K562 (cell line): ENCODE measurements around the gene GALNT9. TPM values are rescaled to one million over a fixed set of nuclear protein-coding genes. Genes with fewer than 3 reads are reported as not detected.

Experiments used
- ATAC-seq: fragments of 200-7000 bp; cut with Tn5 transposase; 3 replicates; pipeline ENCODE4 v1.9.1; 2020; ENCODE audit warnings: moderate library complexity
- BruUV-seq: library from RNA; stranded (reverse); fragments of 400-500 nt; replicated peaks from 2 replicates; lab custom pipeline; 2021; lab: Mats Ljungman, UMichigan
- CTCF ChIA-PET: fragments of 300-600 bp; formaldehyde crosslinking; extraction: SDS; loops from one replicate; lab custom pipeline; 2021; ENCODE audit warnings: low intra/inter-chr PET ratio; lab: Yijun Ruan, JAX
- POLR2A ChIA-PET: fragments of 300-600, 350-650 bp; sonication (Branson Sonifier 250); formaldehyde crosslinking; extraction: SDS; loops from one replicate; lab custom pipeline; 2021; ENCODE audit warnings: antibody characterized with exemption, inconsistent platforms; lab: Yijun Ruan, JAX
- DNase-seq, 4 experiments: peaks; one replicate each; pipeline versions ENCODE4 v3.0.0 to v3.0.0-alpha.2; 2011 to 2018; ENCODE audit warnings: low spot score in 3 of 4, mixed read lengths in 3 of 4; ENCODE audit errors: extremely low read depth in 1 of 4
- FAIRE-seq: peaks from 2 replicates; lab custom pipeline; 2011; peaks lifted over from hg19 to GRCh38; lab: Jason Lieb, UNC
- H2AFZ ChIP-seq: 2 replicates; pipeline ENCODE4 v1.6.0; 2011; ENCODE audit warnings: low read depth, low read length, control low read depth, inconsistent platforms
- H3K27ac ChIP-seq: fragments of 200-600 bp; 3 replicates; pipeline ENCODE4 v1.8.0; 2011; ENCODE audit warnings: low read depth, mild to moderate bottlenecking, control low read depth, inconsistent platforms, low read length, moderate library complexity, mixed read lengths; ENCODE audit errors: extremely low read depth
- H3K27me3 ChIP-seq, 2 experiments: fragments of 300-600 bp in 1 of 2; 2 replicates in 1 of 2; 3 replicates in 1 of 2; pipeline versions ENCODE4 v1.6.0 to v1.8.0; 2011; ENCODE audit warnings: inconsistent platforms in 2 of 2, low read length in 2 of 2, mild to moderate bottlenecking in 1 of 2, mixed read lengths in 1 of 2, moderate library complexity in 1 of 2; ENCODE audit not compliant: control insufficient read depth in 2 of 2, insufficient read depth in 2 of 2
- H3K36me3 ChIP-seq: fragments of 300-600 bp; 3 replicates; pipeline ENCODE4 v1.8.0; 2011; ENCODE audit warnings: mild to moderate bottlenecking, low read length, inconsistent platforms; ENCODE audit not compliant: control insufficient read depth, insufficient read depth
- H3K4me1 ChIP-seq, 2 experiments: fragments of 200-600 bp in 1 of 2; replicated peaks in 1 of 2; 2 replicates in 1 of 2; 3 replicates in 1 of 2; pipeline versions ENCODE4 v1.5.1 to v1.8.0; 2011; ENCODE audit warnings: inconsistent platforms in 2 of 2, low read length in 2 of 2, mild to moderate bottlenecking in 1 of 2, mixed read lengths in 1 of 2, moderate library complexity in 1 of 2; ENCODE audit not compliant: control insufficient read depth in 2 of 2, insufficient read depth in 2 of 2
- H3K4me2 ChIP-seq: 2 replicates; pipeline ENCODE4 v1.6.1; 2011; ENCODE audit warnings: low read length, control low read depth, inconsistent platforms, mixed read lengths; ENCODE audit not compliant: insufficient read depth
- H3K4me3 ChIP-seq: fragments of 200-600 bp; sonication (generic), shearing (Covaris generic); 2 replicates; pipeline ENCODE4 v1.5.1; 2016; ENCODE audit warnings: control low read depth, inconsistent platforms
- H3K79me2 ChIP-seq: fragments of 200-600 bp; 3 replicates; pipeline ENCODE4 v1.8.0; 2011; ENCODE audit warnings: low read length, inconsistent platforms; ENCODE audit not compliant: control insufficient read depth, insufficient read depth
- H3K9ac ChIP-seq, 2 experiments: 2 replicates each; pipeline versions ENCODE4 v1.6.0 to v1.6.1; 2011; ENCODE audit warnings: low read depth in 2 of 2, low read length in 2 of 2, control low read depth in 1 of 2, inconsistent platforms in 1 of 2, mild to moderate bottlenecking in 1 of 2, mixed read lengths in 1 of 2; ENCODE audit not compliant: insufficient read depth in 1 of 2
- H3K9me1 ChIP-seq: one replicate; pipeline ENCODE4 v1.6.0; 2011; ENCODE audit warnings: inconsistent platforms, mild to moderate bottlenecking, low read length, moderate library complexity; ENCODE audit not compliant: control insufficient read depth, insufficient read depth
- H3K9me3 ChIP-seq: replicated peaks from 2 replicates; pipeline ENCODE4 v1.5.1; 2011; ENCODE audit warnings: low read depth, low read length, inconsistent platforms; ENCODE audit not compliant: control insufficient read depth, insufficient read depth
- H4K20me1 ChIP-seq: replicated peaks from 2 replicates; pipeline ENCODE4 v1.6.1; 2011; ENCODE audit warnings: low read length, inconsistent platforms, mixed read lengths; ENCODE audit not compliant: control insufficient read depth, insufficient read depth
- ATF7 ChIP-seq: fragments of 450-650 bp; IDR thresholded peaks from 2 replicates; pipeline ENCODE4 v1.7.1; 2014; ENCODE audit warnings: mild to moderate bottlenecking, moderate library complexity
- BRF1 ChIP-seq: IDR thresholded peaks from 3 replicates; pipeline ENCODE4 v1.6.1; 2011; ENCODE audit warnings: borderline replicate concordance, mild to moderate bottlenecking; ENCODE audit not compliant: insufficient read length; ENCODE audit errors: extremely low read depth
- RBFOX2 ChIP-seq: fragments of 200-400 bp; formaldehyde crosslinking; IDR thresholded peaks from 2 replicates; pipeline ENCODE4 v1.6.1; 2017; ENCODE audit warnings: low read depth, mild to moderate bottlenecking, low read length, moderate library complexity
- SMAD3 ChIP-seq: fragments of 450-650 bp; formaldehyde crosslinking; conservative IDR thresholded peaks from 2 replicates; pipeline ENCODE4 v1.4.0; 2020; ENCODE audit warnings: mild to moderate bottlenecking
- YY1 ChIP-seq, 3 experiments: IDR thresholded peaks; 2 replicates each; pipeline ENCODE4 v1.6.1; 2011; ENCODE audit warnings: low read length in 2 of 3, mild to moderate bottlenecking in 2 of 3, moderate library complexity in 2 of 3, borderline replicate concordance in 1 of 3, control low read depth in 1 of 3, low read depth in 1 of 3; ENCODE audit not compliant: insufficient read depth in 3 of 3, insufficient replicate concordance in 2 of 3, control insufficient read depth in 1 of 3, insufficient read length in 1 of 3; ENCODE audit errors: extremely low read depth in 1 of 3
- ZNF121 ChIP-seq: sonication (generic); formaldehyde crosslinking; conservative IDR thresholded peaks from 2 replicates; pipeline ENCODE4 v1.8.0; 2022; ENCODE audit warnings: missing genetic modification reagents
- ZNF282 ChIP-seq: sonication (generic); formaldehyde crosslinking; IDR thresholded peaks from 2 replicates; pipeline ENCODE4 v1.8.1; 2023; ENCODE audit warnings: missing genetic modification reagents
- ZNF3 ChIP-seq: fragments of 250-450 bp; sonication (Bioruptor Pico); IDR thresholded peaks from 2 replicates; pipeline ENCODE4 v1.5.0; 2021; ENCODE audit warnings: mild to moderate bottlenecking, moderate library complexity
- ZNF561 ChIP-seq: fragments of 450-650 bp; formaldehyde crosslinking; conservative IDR thresholded peaks from 2 replicates; pipeline ENCODE4 v1.4.0; 2020; ENCODE audit warnings: mild to moderate bottlenecking, moderate library complexity
- ZNF785 ChIP-seq: fragments of 250-450 bp; sonication (Bioruptor Pico); IDR thresholded peaks from 2 replicates; pipeline ENCODE4 v1.4.0; 2020; ENCODE audit warnings: mild to moderate bottlenecking
- WGBS: fragments of 100-300 bp; shearing (Covaris generic); methylation state at CpG from one replicate; pipeline ENCODE4 v1.1.6; 2016; ENCODE audit warnings: low coverage, mixed read lengths; ENCODE audit not compliant: insufficient coverage; ENCODE audit errors: missing lambda C conversion rate; 5-methylcytosine and 5-hydroxymethylcytosine counted together
- in situ Hi-C: fragments of 300-500 bp; cut with MboI; formaldehyde crosslinking; loops from 4 replicates; pipeline ENCODE4 v1.15.0; 2018; ENCODE audit warnings: inconsistent platforms, mixed read lengths
- intact Hi-C: fragments of 100-400 bp; cut with micrococcal nuclease; formaldehyde crosslinking; loops from 2 replicates; pipeline ENCODE4 v1.14.2; 2022
- polyA plus RNA-seq, 8 experiments: library from polyadenylated mRNA; depleted of rRNA in 4 of 8; stranded (reverse) in 5 of 8; unstranded in 3 of 8; fragments of >200 nt; fragmentation: Nextera tagmentation in 2 of 8; fragmentation: Illumina TruSeq in 1 of 8; extraction: Ambion mirVana in 2 of 8; extraction: Trizol in 1 of 8; gene quantifications; 2 replicates each; pipeline versions ENCODE4 v1.2.1 to v1.2.3, GENCODE V29; 2011 to 2014; ENCODE audit warnings: inconsistent platforms in 1 of 8, missing spikeins in 1 of 8
- total RNA-seq, 7 experiments: library from RNA; depleted of rRNA in 6 of 7; stranded (reverse); fragments of >200 nt in 6 of 7; fragmentation: Illumina TruSeq in 2 of 7; extraction: Trizol in 2 of 7; gene quantifications; 2 replicates each; pipeline versions ENCODE4 v1.2.1 to v1.2.3, GENCODE V29; 2011 to 2021; ENCODE audit warnings: low replicate concordance in 1 of 7
- TF ChIP-seq, protein P1 (sequence below): fragments of 450-650 bp; IDR thresholded peaks from 2 replicates; pipeline ENCODE4 v1.6.1; 2016; ENCODE audit warnings: borderline replicate concordance
- TF ChIP-seq, protein P2 (sequence below): fragments of 250-450 bp; sonication (Bioruptor Pico); IDR thresholded peaks from 2 replicates; pipeline ENCODE4 v1.6.1; 2021; ENCODE audit warnings: mild to moderate bottlenecking
- TF ChIP-seq, protein P3 (sequence below): fragments of 450-650 bp; IDR thresholded peaks from 2 replicates; pipeline ENCODE4 v1.6.1; 2016; ENCODE audit warnings: antibody characterized with exemption
- TF ChIP-seq, protein P4 (sequence below): sonication (generic); formaldehyde crosslinking; IDR thresholded peaks from 2 replicates; pipeline ENCODE4 v1.8.0; 2022; ENCODE audit warnings: mild to moderate bottlenecking, missing genetic modification reagents

GALNT9 gene
- total and polyA plus RNA-seq, 9 of the 15 experiments (the other 6 are each of a cell fraction or from before 2014, with no cell fraction given): not detected

DNA sequence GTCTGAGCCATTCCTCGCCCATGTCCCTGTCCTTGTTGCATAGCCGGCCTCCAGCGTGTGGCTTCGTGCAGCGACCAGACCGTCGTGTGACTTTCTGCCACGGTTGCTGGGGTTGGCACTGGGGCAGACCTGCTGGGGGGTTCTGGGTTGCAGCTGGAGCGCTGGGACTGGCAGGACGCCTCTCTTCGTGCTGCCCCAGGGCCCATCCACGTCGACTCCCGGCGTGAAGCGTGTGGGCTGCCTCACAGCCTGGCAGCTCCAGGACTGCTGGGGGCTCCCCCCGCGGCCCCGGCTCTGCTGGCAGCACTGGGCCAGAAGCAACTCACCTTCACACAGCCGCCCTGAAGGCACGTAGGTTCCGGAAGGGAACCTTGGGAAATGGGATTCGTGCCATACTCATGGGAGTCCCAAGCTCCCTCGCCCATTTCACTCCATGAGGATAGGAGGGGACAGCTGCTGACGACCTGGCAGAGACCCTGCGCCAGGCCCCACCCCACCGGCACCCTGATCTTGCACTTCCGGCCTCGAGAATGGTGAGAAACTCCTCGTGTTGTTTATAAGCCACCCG is 51.9 kb downstream of the GALNT9 start:
- H3K36me3 ChIP-seq: no peaks in the 10 kb centered on the region
- no peaks in the 10 kb centered on the region for H3K9me1 ChIP-seq
- WGBS: 0% methylated on average over 27 of the region's 31 CpGs
- in situ Hi-C loops: no loop called here
- H3K27me3 ChIP-seq: peaks cover 24 to 76% of the 10 kb centered on the region in 2 experiments; a peak in 4 of 5 replicates
- CTCF ChIA-PET: no interaction called here
- H3K9me3 ChIP-seq: no peaks in the 10 kb centered on the region
- H3K4me3 ChIP-seq: no peak overlapping the region
- H3K4me2 ChIP-seq: no peak overlapping the region
- FAIRE-seq (no peak), DNase-seq (no peak), ATAC-seq (no peak)
- no peaks in the 10 kb centered on the region for H3K79me2 ChIP-seq
- intact Hi-C loops: no loop called here
- BruUV-seq: no TSS peak
- H4K20me1 ChIP-seq: peaks cover 8% of the 10 kb centered on the region; the same call in 1 of the 2 replicates
- H3K27ac ChIP-seq: no peak overlapping the region
- peaks cover 0 to 15% of the 10 kb centered on the region in 2 experiments; a peak in 2 of 5 replicates for H3K4me1 ChIP-seq
- POLR2A ChIA-PET: no interaction called here
- H2AFZ ChIP-seq: no peak overlapping the region
- no peak overlapping the region for H3K9ac ChIP-seq
- no peak for TF ChIP-seq YY1 (IDR thresholded peaks at IDR 0.05; ENCODE audit: borderline replicate concordance in 1 of 3, control insufficient read depth in 1 of 3, extremely low read depth in 1 of 3, insufficient read depth in 3 of 3, insufficient read length in 1 of 3, insufficient replicate concordance in 2 of 3, low read depth in 1 of 3, low read length in 2 of 3)
- TF ChIP-seq, protein P1, sequence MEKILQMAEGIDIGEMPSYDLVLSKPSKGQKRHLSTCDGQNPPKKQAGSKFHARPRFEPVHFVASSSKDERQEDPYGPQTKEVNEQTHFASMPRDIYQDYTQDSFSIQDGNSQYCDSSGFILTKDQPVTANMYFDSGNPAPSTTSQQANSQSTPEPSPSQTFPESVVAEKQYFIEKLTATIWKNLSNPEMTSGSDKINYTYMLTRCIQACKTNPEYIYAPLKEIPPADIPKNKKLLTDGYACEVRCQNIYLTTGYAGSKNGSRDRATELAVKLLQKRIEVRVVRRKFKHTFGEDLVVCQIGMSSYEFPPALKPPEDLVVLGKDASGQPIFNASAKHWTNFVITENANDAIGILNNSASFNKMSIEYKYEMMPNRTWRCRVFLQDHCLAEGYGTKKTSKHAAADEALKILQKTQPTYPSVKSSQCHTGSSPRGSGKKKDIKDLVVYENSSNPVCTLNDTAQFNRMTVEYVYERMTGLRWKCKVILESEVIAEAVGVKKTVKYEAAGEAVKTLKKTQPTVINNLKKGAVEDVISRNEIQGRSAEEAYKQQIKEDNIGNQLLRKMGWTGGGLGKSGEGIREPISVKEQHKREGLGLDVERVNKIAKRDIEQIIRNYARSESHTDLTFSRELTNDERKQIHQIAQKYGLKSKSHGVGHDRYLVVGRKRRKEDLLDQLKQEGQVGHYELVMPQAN: no peak
- TF ChIP-seq ZNF785 (CRISPR knock-in tag): no peak
- TF ChIP-seq ZNF3 (CRISPR knock-in tag): no peak
- TF ChIP-seq RBFOX2: no peak
- no peak for TF ChIP-seq ATF7
- TF ChIP-seq ZNF121 (CRISPR knock-in tag): no peak
- TF ChIP-seq, protein P2, sequence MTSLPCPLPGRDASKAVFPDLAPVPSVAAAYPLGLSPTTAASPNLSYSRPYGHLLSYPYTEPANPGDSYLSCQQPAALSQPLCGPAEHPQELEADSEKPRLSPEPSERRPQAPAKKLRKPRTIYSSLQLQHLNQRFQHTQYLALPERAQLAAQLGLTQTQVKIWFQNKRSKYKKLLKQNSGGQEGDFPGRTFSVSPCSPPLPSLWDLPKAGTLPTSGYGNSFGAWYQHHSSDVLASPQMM (CRISPR knock-in tag): no peak
- TF ChIP-seq ZNF282 (CRISPR knock-in tag): no peak
- TF ChIP-seq, protein P3, sequence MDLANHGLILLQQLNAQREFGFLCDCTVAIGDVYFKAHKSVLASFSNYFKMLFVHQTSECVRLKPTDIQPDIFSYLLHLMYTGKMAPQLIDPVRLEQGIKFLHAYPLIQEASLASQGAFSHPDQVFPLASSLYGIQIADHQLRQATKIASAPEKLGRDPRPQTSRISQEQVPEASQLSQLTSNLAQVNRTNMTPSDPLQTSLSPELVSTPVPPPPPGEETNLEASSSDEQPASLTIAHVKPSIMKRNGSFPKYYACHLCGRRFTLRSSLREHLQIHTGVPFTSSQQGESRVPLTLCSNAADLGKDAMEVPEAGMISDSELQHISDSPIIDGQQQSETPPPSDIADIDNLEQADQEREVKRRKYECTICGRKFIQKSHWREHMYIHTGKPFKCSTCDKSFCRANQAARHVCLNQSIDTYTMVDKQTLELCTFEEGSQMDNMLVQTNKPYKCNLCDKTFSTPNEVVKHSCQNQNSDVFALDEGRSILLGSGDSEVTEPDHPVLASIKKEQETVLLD: no peak
- TF ChIP-seq, protein P4, sequence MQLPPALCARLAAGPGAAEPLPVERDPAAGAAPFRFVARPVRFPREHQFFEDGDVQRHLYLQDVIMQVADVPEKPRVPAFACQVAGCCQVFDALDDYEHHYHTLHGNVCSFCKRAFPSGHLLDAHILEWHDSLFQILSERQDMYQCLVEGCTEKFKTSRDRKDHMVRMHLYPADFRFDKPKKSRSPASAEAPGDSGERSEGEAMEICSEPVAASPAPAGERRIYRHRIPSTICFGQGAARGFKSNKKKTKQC (CRISPR knock-in tag): no peak
- TF ChIP-seq BRF1: no peak
- TF ChIP-seq ZNF561 (CRISPR knock-in tag): no peak
- no peak for TF ChIP-seq SMAD3 (CRISPR knock-in tag)
